Liver (tissue), 9 donors: Measurements from ENCODE around the gene TOX4. TPM values are rescaled to one million over a fixed set of nuclear protein-coding genes. Genes with fewer than 3 reads are reported as not detected.

ENCODE experiments used
- DNase-seq: peaks from one replicate; pipeline ENCODE4 v3.0.0-alpha.2; 2017; ENCODE audit warnings: low spot score
- H3K27ac ChIP-seq, 2 donors: one replicate each; pipeline ENCODE4 v1.7.0; 2013; ENCODE audit warnings: inconsistent platforms in 2 of 2, low read length in 2 of 2, control low read depth in 1 of 2, low read depth in 1 of 2, mild to moderate bottlenecking in 1 of 2
- H3K27me3 ChIP-seq, 4 donors: one replicate each; pipeline versions ENCODE4 v1.6.1 to v1.7.0; 2013; ENCODE audit warnings: low read length in 3 of 4, inconsistent platforms in 1 of 4, mild to moderate bottlenecking in 1 of 4, moderate library complexity in 1 of 4; ENCODE audit not compliant: control insufficient read depth in 4 of 4, insufficient read depth in 4 of 4
- H3K36me3 ChIP-seq, 4 donors: one replicate each; pipeline versions ENCODE4 v1.6.1 to v1.7.0; 2013; ENCODE audit warnings: low read length in 3 of 4, mild to moderate bottlenecking in 3 of 4, low read depth in 1 of 4, moderate library complexity in 1 of 4; ENCODE audit not compliant: control insufficient read depth in 4 of 4, insufficient read depth in 3 of 4
- H3K4me1 ChIP-seq, 4 donors: one replicate each; pipeline versions ENCODE4 v1.6.1 to v1.7.0; 2013; ENCODE audit warnings: low read length in 3 of 4, mild to moderate bottlenecking in 3 of 4, moderate library complexity in 1 of 4; ENCODE audit not compliant: control insufficient read depth in 4 of 4, insufficient read depth in 4 of 4
- H3K4me3 ChIP-seq, 3 donors: one replicate each; pipeline versions ENCODE4 v1.6.1 to v1.7.0; 2013; ENCODE audit warnings: low read length in 3 of 3, control low read depth in 1 of 3, low read depth in 1 of 3, mild to moderate bottlenecking in 1 of 3
- H3K9ac ChIP-seq, 2 donors: one replicate each; pipeline ENCODE4 v1.7.0; 2013; ENCODE audit warnings: low read length in 2 of 2, mild to moderate bottlenecking in 2 of 2, moderate library complexity in 2 of 2, control low read depth in 1 of 2, low read depth in 1 of 2
- H3K9me3 ChIP-seq, 4 donors: one replicate each; pipeline versions ENCODE4 v1.6.1 to v1.7.0; 2013; ENCODE audit warnings: low read length in 3 of 4; ENCODE audit not compliant: control insufficient read depth in 4 of 4
- ATF3 ChIP-seq: IDR thresholded peaks from 2 replicates; pipeline ENCODE4 v1.6.1; 2016; ENCODE audit warnings: antibody characterized with exemption
- CTCF ChIP-seq: fragments of 150-350 bp; IDR thresholded peaks from 2 replicates; pipeline ENCODE4 v1.5.1; 2017; ENCODE audit warnings: improper control_type of control experiment, low read depth, low read length; ENCODE audit not compliant: missing input control
- EGR1 ChIP-seq, 2 donors: IDR thresholded peaks; 2 replicates each; pipeline ENCODE4 v1.6.1; 2016 to 2018; ENCODE audit warnings: antibody characterized with exemption in 2 of 2, low read depth in 2 of 2
- FOXA1 ChIP-seq: IDR thresholded peaks from 2 replicates; pipeline ENCODE4 v1.6.1; 2016; ENCODE audit warnings: antibody characterized with exemption
- FOXA2 ChIP-seq: IDR thresholded peaks from 2 replicates; pipeline ENCODE4 v1.6.1; 2016; ENCODE audit warnings: antibody characterized with exemption
- GABPA ChIP-seq, 2 donors: IDR thresholded peaks in 1 of 2; conservative IDR thresholded peaks in 1 of 2; 2 replicates each; pipeline ENCODE4 v1.6.1; 2016; ENCODE audit warnings: antibody characterized with exemption in 2 of 2, mild to moderate bottlenecking in 1 of 2, moderate library complexity in 1 of 2
- HNF4A ChIP-seq, 2 donors: conservative IDR thresholded peaks; 2 replicates each; pipeline ENCODE4 v1.6.1; 2016; ENCODE audit warnings: antibody characterized with exemption in 2 of 2, mild to moderate bottlenecking in 2 of 2
- HNF4G ChIP-seq: IDR thresholded peaks from 2 replicates; pipeline ENCODE4 v1.6.1; 2016; ENCODE audit warnings: antibody characterized with exemption
- JUND ChIP-seq, 2 donors: IDR thresholded peaks; 2 replicates each; pipeline ENCODE4 v1.6.1; 2016; ENCODE audit warnings: antibody characterized with exemption in 2 of 2
- MAX ChIP-seq: IDR thresholded peaks from 2 replicates; pipeline ENCODE4 v1.6.1; 2016; ENCODE audit warnings: antibody characterized with exemption
- NR2F2 ChIP-seq: IDR thresholded peaks from 2 replicates; pipeline ENCODE4 v1.6.1; 2016; ENCODE audit warnings: antibody characterized with exemption
- RAD21 ChIP-seq, 2 donors: IDR thresholded peaks; 2 replicates each; pipeline ENCODE4 v1.6.1; 2016; ENCODE audit warnings: antibody characterized with exemption in 2 of 2, mild to moderate bottlenecking in 2 of 2
- REST ChIP-seq: IDR thresholded peaks from 2 replicates; pipeline ENCODE4 v1.6.1; 2016; ENCODE audit warnings: antibody characterized with exemption, mild to moderate bottlenecking
- RXRA ChIP-seq, 2 donors: IDR thresholded peaks; 2 replicates each; pipeline ENCODE4 v1.6.1; 2017 to 2018; ENCODE audit warnings: antibody characterized with exemption in 2 of 2, mild to moderate bottlenecking in 1 of 2
- SP1 ChIP-seq: IDR thresholded peaks from 2 replicates; pipeline ENCODE4 v1.6.1; 2018; ENCODE audit warnings: antibody characterized with exemption, mild to moderate bottlenecking
- TAF1 ChIP-seq: conservative IDR thresholded peaks from 2 replicates; pipeline ENCODE4 v1.6.1; 2016; ENCODE audit warnings: antibody characterized with exemption, mild to moderate bottlenecking
- YY1 ChIP-seq: IDR thresholded peaks from 2 replicates; pipeline ENCODE4 v1.6.1; 2016; ENCODE audit warnings: antibody characterized with exemption, mild to moderate bottlenecking
- ZBTB33 ChIP-seq: IDR thresholded peaks from 2 replicates; pipeline ENCODE4 v1.6.1; 2016; ENCODE audit warnings: antibody characterized with exemption
- WGBS: extraction: QIAGEN DNeasy Blood & Tissue Kit; methylation state at CpG from one replicate; pipeline ENCODE4 v1.1.7; 2013; 5-methylcytosine and 5-hydroxymethylcytosine counted together
- polyA plus RNA-seq, 2 donors: library from polyadenylated mRNA; stranded (reverse) in 1 of 2; unstranded in 1 of 2; fragments of 200-250 nt in 1 of 2; fragments of >200 nt in 1 of 2; fragmentation: Nextera tagmentation in 1 of 2; extraction: Ambion mirVana in 1 of 2; gene quantifications; one replicate each; pipeline versions ENCODE4 v1.2.1 to v1.2.3, GENCODE V29; 2013 to 2015
- total RNA-seq, 2 donors: library from RNA; depleted of rRNA; stranded (reverse); fragments of >200 nt; gene quantifications; one replicate each; pipeline ENCODE4 v1.2.3, GENCODE V29; 2014
- donor health status: healthy.
- donor health status: healthy.
- donor health status: healthy.
- donor health status: healthy.
- donor health status: healthy.

Gene TOX4
- total and polyA plus RNA-seq, 4 donors, result 16.9 to 29.8 (median 20.4) TPM

- H3K27me3 ChIP-seq, result no peaks in the 10 kb centered on the region
- no peaks in the 10 kb centered on the region for H3K4me1 ChIP-seq
- no peak for TF ChIP-seq JUND (IDR thresholded peaks at IDR 0.05)
- no peak overlapping the region for H3K9ac ChIP-seq
- no peak overlapping the region for H3K27ac ChIP-seq
- peaks cover 10 to 77% (median 62%) of the 10 kb centered on the region in 4 donors for H3K36me3 ChIP-seq
- 87% methylated on average over 2 of the region's 2 CpGs for WGBS
- no peak overlapping the region for H3K4me3 ChIP-seq
- DNase-seq, result no peak
- H3K9me3 ChIP-seq, result no peaks in the 10 kb centered on the region
Observed at GRCh38 chr14:21494902-21495762, 18.1 kb downstream of the TOX4 start.

- no peaks in the 10 kb centered on the region for H3K9me3 ChIP-seq
- no peak overlapping the region for H3K9ac ChIP-seq
- no peaks in the 10 kb centered on the region for H3K27me3 ChIP-seq
- 92% methylated on average over 2 of the region's 2 CpGs for WGBS
- no peak overlapping the region for H3K27ac ChIP-seq
- no peak for DNase-seq
- H3K4me3 ChIP-seq, result no peak overlapping the region
- H3K36me3 ChIP-seq, result peaks cover 7 to 79% (median 59%) of the 10 kb centered on the region in 4 donors
- H3K4me1 ChIP-seq, result no peaks in the 10 kb centered on the region
- no peak for TF ChIP-seq RAD21 (IDR thresholded peaks at IDR 0.05)
- TF ChIP-seq EGR1 (IDR thresholded peaks at IDR 0.05; ENCODE audit: low read depth in 2 of 2), result no peak
- no peak for TF ChIP-seq ZBTB33
- TF ChIP-seq FOXA2, result no peak
- no peak for TF ChIP-seq HNF4G
- TF ChIP-seq ATF3, result no peak
- no peak for TF ChIP-seq SP1
- no peak for TF ChIP-seq CTCF
- no peak for TF ChIP-seq RXRA (IDR thresholded peaks at IDR 0.05)
- TF ChIP-seq MAX, result no peak
- no peak for TF ChIP-seq REST
- no peak for TF ChIP-seq JUND (IDR thresholded peaks at IDR 0.05)
- no peak for TF ChIP-seq HNF4A (conservative IDR thresholded peaks at IDR 0.05)
- TF ChIP-seq FOXA1, result no peak
- no peak for TF ChIP-seq TAF1
- TF ChIP-seq YY1, result no peak
- no peak for TF ChIP-seq GABPA (IDR thresholded peaks at IDR 0.05 in 1 of 2, conservative IDR thresholded peaks at IDR 0.05 in 1 of 2)
- TF ChIP-seq NR2F2, result no peak
Observed at GRCh38 chr14:21496453-21496852, 19.5 kb downstream of the TOX4 start.
